HAP-1 (cell line): ENCODE measurements around the gene ZC3H10.

Source experiments
- DNase-seq, 2 experiments: peaks; one replicate each; pipeline ENCODE4 v3.0.0-alpha.2; 2016 to 2020; ENCODE audit warnings: low spot score in 2 of 2
- H3K27me3 ChIP-seq: fragments of 250-450 bp; sonication (Bioruptor Pico); 2 replicates; pipeline ENCODE4 v1.5.1; 2020; ENCODE audit warnings: low read depth, mild to moderate bottlenecking, moderate library complexity
- H3K36me3 ChIP-seq: fragments of 250-450 bp; sonication (Bioruptor Pico); replicated peaks from 2 replicates; pipeline ENCODE4 v1.5.1; 2020; ENCODE audit warnings: mild to moderate bottlenecking
- H3K4me1 ChIP-seq: fragments of 250-450 bp; sonication (Bioruptor Pico); 2 replicates; pipeline ENCODE4 v1.5.1; 2020; ENCODE audit warnings: mild to moderate bottlenecking
- H3K4me3 ChIP-seq: fragments of 250-450 bp; sonication (Bioruptor Pico); 2 replicates; pipeline ENCODE4 v1.5.1; 2020; ENCODE audit warnings: mild to moderate bottlenecking, moderate library complexity
- H3K9me3 ChIP-seq: fragments of 250-450 bp; sonication (Bioruptor Pico); 2 replicates; pipeline ENCODE4 v1.5.1; 2020; ENCODE audit warnings: mild to moderate bottlenecking, moderate library complexity
- in situ Hi-C: fragments of 300-500 bp; cut with MboI; formaldehyde crosslinking; loops from 3 replicates; pipeline ENCODE4 v1.14.3; 2020; ENCODE audit warnings: low sequenced_read_pairs, inconsistent platforms, mixed read lengths

Gene ZC3H10

DNA sequence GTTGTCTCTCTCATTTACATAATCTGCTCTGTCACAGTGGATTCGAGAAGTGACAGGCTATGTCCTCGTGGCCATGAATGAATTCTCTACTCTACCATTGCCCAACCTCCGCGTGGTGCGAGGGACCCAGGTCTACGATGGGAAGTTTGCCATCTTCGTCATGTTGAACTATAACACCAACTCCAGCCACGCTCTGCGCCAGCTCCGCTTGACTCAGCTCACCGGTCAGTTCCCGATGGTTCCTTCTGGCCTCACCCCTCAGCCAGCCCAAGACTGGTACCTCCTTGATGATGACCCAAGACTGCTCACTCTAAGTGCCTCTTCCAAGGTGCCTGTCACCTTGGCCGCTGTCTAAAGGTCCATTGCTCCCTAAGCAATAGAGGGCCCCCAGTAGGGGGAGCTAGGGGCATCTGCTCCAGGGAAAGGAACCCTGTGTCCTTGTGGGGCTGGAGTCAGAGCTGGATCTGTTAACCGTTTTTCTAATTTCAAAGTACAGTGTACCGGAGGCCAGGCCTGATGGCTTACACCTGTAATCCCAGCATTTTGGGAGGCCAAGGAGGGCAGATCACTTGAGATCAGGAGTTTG lies 33.0 kb upstream of the ZC3H10 start:
- no peaks in the 10 kb centered on the region for H3K9me3 ChIP-seq
- peak; percentile 23 to 72 for DNase-seq
- H3K4me3 ChIP-seq, result no peak overlapping the region
- no peaks in the 10 kb centered on the region for H3K27me3 ChIP-seq
- in situ Hi-C loops, result no loop called here
- H3K4me1 ChIP-seq, result peaks cover 3% of the 10 kb centered on the region; the same call in 1 of the 2 replicates
- H3K36me3 ChIP-seq, result no peaks in the 10 kb centered on the region

- Histone ChIP-seq H3K9me3 (no peaks in the 10 kb centered on the region), H3K4me1 (no peaks in the 10 kb centered on the region), H3K36me3 (no peaks in the 10 kb centered on the region), H3K27me3 (no peaks in the 10 kb centered on the region), H3K4me3 (no peak overlapping the region)
- in situ Hi-C loops, result no loop called here
- no peak for DNase-seq
Measured at GRCh38 chr12:56086096-56086495, 32.0 kb upstream of the ZC3H10 start.

GRCh38 chr12:56086608-56087007 lies 31.5 kb upstream of the ZC3H10 start:
- Histone ChIP-seq H3K9me3 (no peaks in the 10 kb centered on the region), H3K36me3 (no peaks in the 10 kb centered on the region), H3K4me1 (no peaks in the 10 kb centered on the region), H3K4me3 (no peak overlapping the region), H3K27me3 (no peaks in the 10 kb centered on the region)
- DNase-seq, result no peak
- in situ Hi-C loops, result no loop called here

- no peaks in the 10 kb centered on the region for H3K27me3 ChIP-seq
- no peaks in the 10 kb centered on the region for H3K9me3 ChIP-seq
- H3K4me3 ChIP-seq, result no peak overlapping the region
- no peaks in the 10 kb centered on the region for H3K4me1 ChIP-seq
- in situ Hi-C loops, result no loop called here
- no peaks in the 10 kb centered on the region for H3K36me3 ChIP-seq
- no peak for DNase-seq
Measured at GRCh38 chr12:56087220-56087619, 30.8 kb upstream of the ZC3H10 start.

DNA sequence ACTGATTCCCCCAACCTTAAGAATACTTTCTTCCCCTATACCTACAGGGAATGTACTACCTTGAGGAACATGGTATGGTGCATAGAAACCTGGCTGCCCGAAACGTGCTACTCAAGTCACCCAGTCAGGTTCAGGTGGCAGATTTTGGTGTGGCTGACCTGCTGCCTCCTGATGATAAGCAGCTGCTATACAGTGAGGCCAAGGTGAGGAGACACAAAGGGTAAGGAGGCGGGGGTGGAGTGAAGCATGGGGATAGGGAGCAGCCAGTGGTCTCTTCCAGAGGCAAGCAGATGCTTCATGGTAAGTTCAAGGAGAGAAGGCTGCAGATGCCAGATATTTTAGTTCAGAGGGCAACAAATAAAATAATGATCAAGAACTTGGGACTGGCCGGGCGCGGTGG lies 20.3 kb upstream of the ZC3H10 start:
- Histone ChIP-seq H3K4me1 (no peaks in the 10 kb centered on the region), H3K4me3 (no peak overlapping the region), H3K36me3 (no peaks in the 10 kb centered on the region), H3K27me3 (no peaks in the 10 kb centered on the region), H3K9me3 (peaks cover 3% of the 10 kb centered on the region; the same call in 1 of the 2 replicates)
- no peak for DNase-seq
- in situ Hi-C loops, result no loop called here

DNA sequence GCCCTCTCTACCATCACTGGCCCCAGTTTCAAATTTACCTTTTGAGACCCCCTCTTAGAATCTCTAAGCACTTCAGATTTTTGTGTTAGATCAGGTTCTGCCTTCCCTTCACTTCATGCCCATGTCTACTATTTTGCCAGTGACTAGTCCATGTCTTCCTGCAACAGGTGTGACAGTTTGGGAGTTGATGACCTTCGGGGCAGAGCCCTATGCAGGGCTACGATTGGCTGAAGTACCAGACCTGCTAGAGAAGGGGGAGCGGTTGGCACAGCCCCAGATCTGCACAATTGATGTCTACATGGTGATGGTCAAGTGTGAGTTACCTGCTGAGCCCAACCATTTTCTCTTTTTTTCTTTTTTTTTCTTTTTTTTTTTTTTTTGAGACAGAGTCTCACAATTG lies 19.5 kb upstream of the ZC3H10 start:
- in situ Hi-C loops, result no loop called here
- H3K36me3 ChIP-seq, result no peaks in the 10 kb centered on the region
- no peaks in the 10 kb centered on the region for H3K27me3 ChIP-seq
- no peaks in the 10 kb centered on the region for H3K9me3 ChIP-seq
- H3K4me3 ChIP-seq, result no peak overlapping the region
- no peak for DNase-seq
- H3K4me1 ChIP-seq, result peaks cover 5% of the 10 kb centered on the region; the same call in 1 of the 2 replicates

- Histone ChIP-seq H3K36me3 (no peaks in the 10 kb centered on the region; the same call in 1 of the 2 replicates), H3K4me1 (peaks cover 6% of the 10 kb centered on the region; the same call in 1 of the 2 replicates), H3K27me3 (no peaks in the 10 kb centered on the region), H3K9me3 (no peaks in the 10 kb centered on the region), H3K4me3 (no peak overlapping the region)
- in situ Hi-C loops, result loop anchor here (10.0 to 25.0 kb wide), 2 partner anchors 55 to 1812 kb away; partner anchors contain the start of genes CBX5, HNRNPA1 and RPS26
- DNase-seq, result no peak
Measured at GRCh38 chr12:56099787-56100186, 18.3 kb upstream of the ZC3H10 start.

GRCh38 chr12:56101045-56101444 lies 17.0 kb upstream of the ZC3H10 start:
- H3K27me3 ChIP-seq, result no peaks in the 10 kb centered on the region
- H3K4me1 ChIP-seq, result peaks cover 10% of the 10 kb centered on the region; the same call in 1 of the 2 replicates
- no peaks in the 10 kb centered on the region for H3K9me3 ChIP-seq
- peaks cover 9% of the 10 kb centered on the region for H3K36me3 ChIP-seq
- DNase-seq, result no peak
- H3K4me3 ChIP-seq, result no peak overlapping the region
- in situ Hi-C loops, result loop anchor here (10.0 to 25.0 kb wide), 2 partner anchors 56 to 1814 kb away; partner anchors contain the start of genes CBX5, HNRNPA1 and RPS26

- in situ Hi-C loops, result loop anchor here (10.0 to 25.0 kb wide), 2 partner anchors 58 to 1815 kb away; partner anchors contain the start of genes CBX5, HNRNPA1 and RPS26
- Histone ChIP-seq H3K36me3 (peaks cover 24% of the 10 kb centered on the region), H3K9me3 (no peaks in the 10 kb centered on the region), H3K4me3 (no peak overlapping the region), H3K27me3 (no peaks in the 10 kb centered on the region), H3K4me1 (peaks cover 16% of the 10 kb centered on the region; the same call in 1 of the 2 replicates)
- no peak for DNase-seq
Measured at GRCh38 chr12:56102683-56103065, 15.4 kb upstream of the ZC3H10 start.

DNA sequence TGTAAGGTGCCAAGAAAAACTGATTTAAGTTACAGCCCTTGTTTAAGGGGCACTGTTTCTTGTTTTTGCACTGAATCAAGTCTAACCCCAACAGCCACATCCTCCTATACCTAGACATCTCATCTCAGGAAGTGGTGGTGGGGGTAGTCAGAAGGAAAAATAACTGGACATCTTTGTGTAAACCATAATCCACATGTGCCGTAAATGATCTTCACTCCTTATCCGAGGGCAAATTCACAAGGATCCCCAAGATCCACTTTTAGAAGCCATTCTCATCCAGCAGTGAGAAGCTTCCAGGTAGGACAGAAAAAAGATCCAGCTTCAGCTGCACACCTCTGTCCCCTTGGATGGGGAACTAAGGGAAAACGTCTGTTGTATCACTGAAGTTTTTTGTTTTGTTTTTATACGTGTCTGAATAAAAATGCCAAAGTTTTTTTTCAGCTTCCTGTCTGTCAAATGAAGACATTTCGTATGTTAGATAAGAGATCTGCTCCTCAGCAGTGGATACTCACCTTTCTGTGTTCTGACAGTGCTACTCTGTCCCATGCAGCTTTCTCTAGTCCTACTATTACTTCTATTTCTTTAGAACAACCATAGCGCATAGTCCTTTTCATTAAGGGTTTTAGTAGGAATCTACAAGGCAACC lies 14.9 kb upstream of the ZC3H10 start:
- Histone ChIP-seq H3K4me1 (peaks cover 16% of the 10 kb centered on the region; the same call in 1 of the 2 replicates), H3K36me3 (peaks cover 29% of the 10 kb centered on the region), H3K9me3 (no peaks in the 10 kb centered on the region), H3K27me3 (no peaks in the 10 kb centered on the region), H3K4me3 (peak overlapping the region; percentile 89)
- in situ Hi-C loops, result loop anchor here (10.0 to 25.0 kb wide), 2 partner anchors 58 to 1816 kb away; partner anchors contain the start of genes CBX5, HNRNPA1 and RPS26
- no peak for DNase-seq

DNA sequence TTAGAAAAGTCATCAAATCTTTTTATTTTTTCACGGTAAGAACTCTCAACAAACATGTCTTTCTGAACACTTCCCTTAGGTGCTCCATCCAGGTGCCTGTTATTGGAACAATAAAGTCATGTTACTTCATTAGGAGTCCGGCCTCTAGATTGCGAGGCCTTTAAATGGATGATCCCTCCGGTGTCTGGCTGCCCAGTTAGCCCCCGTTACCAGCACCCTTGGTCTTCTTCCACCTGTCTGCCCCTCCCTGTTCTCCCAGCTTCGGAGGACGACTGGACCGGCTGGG lies 14.3 kb upstream of the ZC3H10 start:
- in situ Hi-C loops, result loop anchor here (10.0 to 25.0 kb wide), 2 partner anchors 59 to 1816 kb away; partner anchors contain the start of genes CBX5, HNRNPA1 and RPS26
- Histone ChIP-seq H3K36me3 (peaks cover 35% of the 10 kb centered on the region), H3K4me1 (peaks cover 16% of the 10 kb centered on the region; the same call in 1 of the 2 replicates), H3K9me3 (no peaks in the 10 kb centered on the region), H3K4me3 (peak overlapping the region; percentile 89), H3K27me3 (no peaks in the 10 kb centered on the region)
- DNase-seq, result no peak

DNA sequence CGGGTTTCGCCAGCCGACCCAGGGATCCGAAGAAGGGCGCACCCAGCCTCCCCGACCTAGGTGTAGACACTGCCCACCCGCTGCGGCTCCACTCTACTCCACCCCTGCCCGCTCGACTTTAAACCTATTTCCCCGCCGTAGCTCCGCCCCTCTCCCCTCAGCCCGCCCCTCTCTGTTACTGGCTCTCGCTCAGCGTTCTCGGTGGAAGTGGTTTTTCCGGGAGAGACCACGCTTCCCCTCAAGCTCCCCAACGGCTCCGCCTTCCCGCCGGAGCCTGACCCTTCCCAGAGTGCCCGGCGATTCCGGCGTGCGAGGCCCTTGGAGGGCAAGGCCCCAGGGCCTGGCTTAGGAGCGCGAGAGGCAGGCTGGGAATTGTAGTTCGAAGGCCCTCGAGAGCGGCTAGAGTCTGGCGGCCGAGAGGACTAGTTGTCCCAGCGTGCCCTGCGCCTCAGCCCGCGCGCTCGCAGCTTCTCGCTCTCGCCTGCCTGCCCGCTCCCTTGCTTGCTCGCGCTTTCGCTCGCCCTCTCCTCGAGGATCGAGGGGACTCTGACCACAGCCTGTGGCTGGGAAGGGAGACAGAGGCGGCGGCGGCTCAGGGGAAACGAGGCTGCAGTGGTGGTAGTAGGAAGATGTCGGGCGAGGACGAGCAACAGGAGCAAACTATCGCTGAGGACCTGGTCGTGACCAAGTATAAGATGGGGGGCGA lies 13.8 kb upstream of the ZC3H10 start, which contains the start of gene PA2G4:
Gene PA2G4, plus strand, starts transcription at position 451 of the 706 bp plus-strand sequence. Its CDS starts 179 bp downstream, at position 630.
- peaks cover 16% of the 10 kb centered on the region; the same call in 1 of the 2 replicates for H3K4me1 ChIP-seq
- peak within 1 kb of the TSS; percentile 89 for H3K4me3 ChIP-seq
- H3K27me3 ChIP-seq, result no peaks in the 10 kb centered on the region
- peaks cover 40% of the 10 kb centered on the region for H3K36me3 ChIP-seq
- no peaks in the 10 kb centered on the region for H3K9me3 ChIP-seq
- peak; percentile 98 to 99 for DNase-seq
- in situ Hi-C loops, result loop anchor here (10.0 to 25.0 kb wide), 2 partner anchors 59 to 1817 kb away; partner anchors contain the start of genes CBX5, HNRNPA1 and RPS26

DNA sequence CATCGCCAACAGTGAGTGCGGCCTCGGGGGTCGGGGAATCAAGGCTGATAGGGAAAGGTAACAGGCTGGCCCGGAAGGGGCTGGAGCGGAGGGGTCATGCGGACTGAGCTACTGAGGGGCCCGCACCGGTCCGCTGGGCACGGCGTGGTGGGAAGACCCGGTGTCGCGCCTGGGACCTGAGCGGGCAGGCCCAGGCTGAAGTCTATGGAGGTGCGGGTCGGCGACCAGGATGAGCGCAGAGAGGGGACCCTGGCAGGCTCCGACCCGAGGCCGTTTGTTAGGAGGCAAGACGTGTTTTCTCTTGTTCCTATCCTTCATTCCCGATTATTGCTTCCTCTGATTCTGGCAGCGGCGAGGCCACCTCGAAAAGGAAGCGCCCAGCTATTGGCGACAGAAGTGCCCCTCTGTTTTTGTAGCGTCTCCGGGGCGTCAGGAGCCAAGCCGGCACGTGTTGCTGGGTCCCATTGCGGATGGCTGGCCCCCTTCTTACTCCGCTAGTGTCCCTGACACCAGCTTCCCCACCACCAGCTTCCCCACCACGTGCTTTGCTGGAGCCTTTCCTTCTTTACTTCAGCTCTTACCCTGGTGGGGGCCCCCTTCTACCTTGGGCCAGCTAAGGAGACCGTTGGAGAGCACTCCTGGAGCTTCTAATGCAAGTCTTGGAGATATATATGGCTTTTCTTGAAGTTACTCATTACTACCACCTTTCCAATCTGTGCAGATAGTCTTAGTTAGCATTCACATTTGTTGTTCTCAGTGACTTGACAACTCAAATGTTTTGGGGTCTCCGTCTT lies 13.1 kb upstream of the ZC3H10 start:
- H3K4me3 ChIP-seq, result peak overlapping the region; percentile 89
- peak in 1 of 2 experiments; percentile 42 for DNase-seq
- in situ Hi-C loops, result loop anchor here (10.0 to 25.0 kb wide), 2 partner anchors 60 to 1818 kb away; partner anchors contain the start of genes CBX5, HNRNPA1 and RPS26
- H3K9me3 ChIP-seq, result no peaks in the 10 kb centered on the region
- H3K4me1 ChIP-seq, result peaks cover 16% of the 10 kb centered on the region; the same call in 1 of the 2 replicates
- H3K27me3 ChIP-seq, result no peaks in the 10 kb centered on the region
- peaks cover 48% of the 10 kb centered on the region for H3K36me3 ChIP-seq
